Measurements from ENCODE around the gene CASS4. TPM values are rescaled to one million over a fixed set of nuclear protein-coding genes. Genes with fewer than 3 reads are reported as not detected.

CASS4 gene
- 0.09 TPM in 1 of 2 replicates, not detected in the other for total RNA-seq (ENCODE audit: low replicate concordance)

GRCh38 chr20:56411759-56412472 is at the start of gene CASS4:
Gene CASS4, plus strand, starts transcription at chr20:56412260. Its CDS starts 199 bp downstream, at chr20:56412459.
- TF ChIP-seq, protein P1, sequence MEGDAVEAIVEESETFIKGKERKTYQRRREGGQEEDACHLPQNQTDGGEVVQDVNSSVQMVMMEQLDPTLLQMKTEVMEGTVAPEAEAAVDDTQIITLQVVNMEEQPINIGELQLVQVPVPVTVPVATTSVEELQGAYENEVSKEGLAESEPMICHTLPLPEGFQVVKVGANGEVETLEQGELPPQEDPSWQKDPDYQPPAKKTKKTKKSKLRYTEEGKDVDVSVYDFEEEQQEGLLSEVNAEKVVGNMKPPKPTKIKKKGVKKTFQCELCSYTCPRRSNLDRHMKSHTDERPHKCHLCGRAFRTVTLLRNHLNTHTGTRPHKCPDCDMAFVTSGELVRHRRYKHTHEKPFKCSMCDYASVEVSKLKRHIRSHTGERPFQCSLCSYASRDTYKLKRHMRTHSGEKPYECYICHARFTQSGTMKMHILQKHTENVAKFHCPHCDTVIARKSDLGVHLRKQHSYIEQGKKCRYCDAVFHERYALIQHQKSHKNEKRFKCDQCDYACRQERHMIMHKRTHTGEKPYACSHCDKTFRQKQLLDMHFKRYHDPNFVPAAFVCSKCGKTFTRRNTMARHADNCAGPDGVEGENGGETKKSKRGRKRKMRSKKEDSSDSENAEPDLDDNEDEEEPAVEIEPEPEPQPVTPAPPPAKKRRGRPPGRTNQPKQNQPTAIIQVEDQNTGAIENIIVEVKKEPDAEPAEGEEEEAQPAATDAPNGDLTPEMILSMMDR (IDR thresholded peaks at IDR 0.05), result no peak
- no peak for TF ChIP-seq EZH2 (IDR thresholded peaks at IDR 0.05)
- TF ChIP-seq EZH2phosphoT487 (IDR thresholded peaks at IDR 0.05), result no peak
- Mint-ChIP-seq H3K4me3 (no peak within 1 kb of the TSS), H3K36me3 (peaks cover 7% of the 10 kb centered on the region), H3K4me1 (no peaks in the 10 kb centered on the region), H3K9me3 (no peaks in the 10 kb centered on the region), H3K27ac (no peak within 1 kb of the TSS), H3K27me3 (ENCODE audit: insufficient read depth, low read depth) (peaks cover 2% of the 10 kb centered on the region)
- Histone ChIP-seq H3K4me1 (no peaks in the 10 kb centered on the region), H2AFZ (replicated peaks) (no peak within 1 kb of the TSS), H3K79me2 (ENCODE audit: low read depth) (no peaks in the 10 kb centered on the region), H3K27me3 (no peaks in the 10 kb centered on the region), H3K9me3 (ENCODE audit: low read depth) (no peaks in the 10 kb centered on the region), H3K4me3 (no peak within 1 kb of the TSS), H3K27ac (no peak within 1 kb of the TSS), H3K4me2 (no peak within 1 kb of the TSS), H3K9ac (no peak within 1 kb of the TSS), H3F3A (ENCODE audit: low read depth) (no peaks in the 10 kb centered on the region), H3K36me3 (no peaks in the 10 kb centered on the region), H4K20me1 (ENCODE audit: low read depth) (peaks cover 5% of the 10 kb centered on the region)
- no peak for DNase-seq (ENCODE audit: low spot score)

DNA sequence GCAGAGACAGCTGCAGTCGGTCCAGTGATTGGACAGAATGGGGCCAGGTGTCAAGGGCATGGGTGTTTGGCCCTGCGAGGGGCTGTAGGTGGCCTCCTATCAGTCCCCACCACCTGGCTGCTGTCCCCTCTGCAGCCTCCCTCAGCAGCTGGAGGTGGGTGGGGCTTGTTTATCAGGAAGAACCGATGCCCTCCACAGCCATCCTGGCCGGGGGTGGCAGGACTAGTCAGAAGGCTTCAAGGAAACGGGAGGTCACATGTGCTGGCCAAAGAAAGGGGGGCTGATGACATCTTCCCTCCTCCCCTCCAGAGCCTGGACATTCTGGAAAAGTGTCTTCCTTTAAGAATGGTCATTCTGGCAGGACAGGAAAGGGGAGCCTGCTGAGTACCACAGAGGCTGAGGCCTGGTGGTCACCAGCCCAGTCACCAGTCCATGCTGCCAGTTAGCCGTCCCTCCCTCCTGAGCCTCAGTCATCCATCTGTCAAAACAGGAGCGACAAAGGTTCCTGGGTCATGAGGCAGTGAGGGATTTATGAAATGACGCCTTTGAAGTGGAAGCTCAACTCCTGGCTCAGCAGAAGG is 49.1 kb upstream of the CASS4 start:
- Histone ChIP-seq H2AFZ (replicated peaks) (no peak overlapping the region), H3K36me3 (no peaks in the 10 kb centered on the region), H3K27ac (no peak overlapping the region), H3F3A (ENCODE audit: low read depth) (peaks cover 18% of the 10 kb centered on the region), H4K20me1 (ENCODE audit: low read depth) (peaks cover 9% of the 10 kb centered on the region), H3K4me3 (no peak overlapping the region), H3K9me3 (ENCODE audit: low read depth) (no peaks in the 10 kb centered on the region), H3K79me2 (ENCODE audit: low read depth) (no peaks in the 10 kb centered on the region), H3K4me1 (peaks cover 20% of the 10 kb centered on the region), H3K9ac (no peak overlapping the region), H3K4me2 (no peak overlapping the region), H3K27me3 (peaks cover 15% of the 10 kb centered on the region)
- peaks cover 3% of the 10 kb centered on the region for H3K27me3 Mint-ChIP-seq (ENCODE audit: insufficient read depth, low read depth)
- no peak for DNase-seq (ENCODE audit: low spot score)
- peaks cover 15% of the 10 kb centered on the region for H3K36me3 Mint-ChIP-seq
- H3K4me3 Mint-ChIP-seq, result no peak overlapping the region
- no peak overlapping the region for H3K27ac Mint-ChIP-seq
- H3K4me1 Mint-ChIP-seq, result peaks cover 25% of the 10 kb centered on the region
- H3K9me3 Mint-ChIP-seq, result no peaks in the 10 kb centered on the region
- TF ChIP-seq, protein P1 (IDR thresholded peaks at IDR 0.05), result no peak
- TF ChIP-seq EZH2 (IDR thresholded peaks at IDR 0.05), result no peak
- no peak for TF ChIP-seq EZH2phosphoT487 (IDR thresholded peaks at IDR 0.05)

GRCh38 chr20:56363491-56363890 is 48.6 kb upstream of the CASS4 start:
- peaks cover 9% of the 10 kb centered on the region for H4K20me1 ChIP-seq (ENCODE audit: low read depth)
- no peak overlapping the region for H3K27ac Mint-ChIP-seq
- no peak overlapping the region for H3K9ac ChIP-seq
- peaks cover 3% of the 10 kb centered on the region for H3K27me3 Mint-ChIP-seq (ENCODE audit: insufficient read depth, low read depth)
- peaks cover 15% of the 10 kb centered on the region for H3K27me3 ChIP-seq
- peaks cover 16% of the 10 kb centered on the region for H3K36me3 Mint-ChIP-seq
- H3K9me3 ChIP-seq (ENCODE audit: low read depth), result no peaks in the 10 kb centered on the region
- H3K9me3 Mint-ChIP-seq, result no peaks in the 10 kb centered on the region
- H2AFZ ChIP-seq (replicated peaks), result no peak overlapping the region
- no peak overlapping the region for H3K4me3 ChIP-seq
- no peak overlapping the region for H3K27ac ChIP-seq
- no peak overlapping the region for H3K4me2 ChIP-seq
- peaks cover 15% of the 10 kb centered on the region for H3K4me1 ChIP-seq
- no peaks in the 10 kb centered on the region for H3K36me3 ChIP-seq
- H3K79me2 ChIP-seq (ENCODE audit: low read depth), result no peaks in the 10 kb centered on the region
- TF ChIP-seq, protein P1 (IDR thresholded peaks at IDR 0.05), result no peak
- TF ChIP-seq EZH2 (IDR thresholded peaks at IDR 0.05), result no peak
- TF ChIP-seq EZH2phosphoT487 (IDR thresholded peaks at IDR 0.05), result no peak
- H3K4me1 Mint-ChIP-seq, result peaks cover 20% of the 10 kb centered on the region
- H3F3A ChIP-seq (ENCODE audit: low read depth), result peaks cover 24% of the 10 kb centered on the region
- H3K4me3 Mint-ChIP-seq, result no peak overlapping the region
- DNase-seq (ENCODE audit: low spot score), result no peak
